Activated gamma-delta T cell treated with anti-CD3 and anti-CD28 coated beads, Interleukin-2, amount 50 U/mL, for 16 hours (primary cell): ENCODE measurements around the gene KHDRBS2.

Experiments used
- DNase-seq: peaks from one replicate; pipeline ENCODE4 v3.0.0-alpha.2; 2020; ENCODE audit warnings: low read depth

KHDRBS2 gene

DNA sequence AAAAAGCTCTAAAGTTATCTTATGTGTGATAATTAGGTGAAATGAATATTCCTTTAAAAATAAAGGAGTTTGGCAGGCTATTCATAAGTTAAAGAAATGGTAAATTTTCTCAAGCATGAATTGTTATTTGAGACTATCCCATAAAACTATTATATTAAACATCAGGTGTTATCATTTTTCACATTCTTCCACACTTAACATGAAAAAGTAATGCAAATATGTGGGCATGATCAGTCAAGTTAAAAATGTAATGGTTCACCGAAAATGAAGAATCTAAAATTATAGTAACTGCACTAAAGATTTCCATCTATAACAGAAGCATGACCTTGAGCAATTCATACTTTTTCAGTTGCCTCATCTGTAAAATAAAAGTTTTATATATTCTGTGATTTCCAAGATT, 110.8 kb downstream of the KHDRBS2 start:
- DNase-seq = no peak

DNA sequence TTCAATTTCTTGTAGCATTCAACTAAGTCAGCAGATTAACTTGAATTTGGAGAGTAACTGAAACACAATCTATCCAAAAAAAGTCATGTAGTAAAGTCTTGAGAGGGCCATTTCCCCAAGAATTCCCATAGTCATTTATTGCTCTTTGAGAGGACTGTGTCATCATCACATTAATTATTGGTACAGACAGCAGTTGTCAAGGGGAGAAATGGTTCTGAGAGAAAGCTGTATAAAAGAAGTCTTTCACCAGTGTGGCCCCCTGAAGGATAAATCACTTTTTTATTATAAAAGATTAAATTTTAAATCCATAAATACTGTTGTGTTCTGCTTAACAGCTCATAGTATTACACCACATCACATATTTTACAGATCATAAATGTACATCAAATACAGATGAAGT, 111.5 kb downstream of the KHDRBS2 start:
- no peak for DNase-seq

DNA sequence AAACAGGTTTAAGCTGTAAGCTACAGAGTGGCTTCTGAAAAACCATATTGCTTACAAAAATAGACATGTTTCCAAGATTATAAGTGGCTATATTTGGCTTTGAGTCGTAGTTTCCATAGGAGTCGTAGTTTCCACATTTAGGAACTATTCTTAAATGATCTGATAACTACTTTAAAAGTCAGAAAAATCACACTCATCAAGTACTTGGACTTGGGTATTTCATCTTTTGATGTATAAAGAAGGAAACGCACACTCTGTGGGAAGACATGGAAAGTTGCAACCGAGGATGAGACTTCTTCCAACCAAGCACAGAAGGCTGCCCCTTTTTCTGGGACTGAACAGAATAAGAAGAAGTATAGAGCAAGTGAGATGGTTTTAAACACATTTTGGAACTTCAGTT, 118.3 kb downstream of the KHDRBS2 start:
- DNase-seq = no peak

DNA sequence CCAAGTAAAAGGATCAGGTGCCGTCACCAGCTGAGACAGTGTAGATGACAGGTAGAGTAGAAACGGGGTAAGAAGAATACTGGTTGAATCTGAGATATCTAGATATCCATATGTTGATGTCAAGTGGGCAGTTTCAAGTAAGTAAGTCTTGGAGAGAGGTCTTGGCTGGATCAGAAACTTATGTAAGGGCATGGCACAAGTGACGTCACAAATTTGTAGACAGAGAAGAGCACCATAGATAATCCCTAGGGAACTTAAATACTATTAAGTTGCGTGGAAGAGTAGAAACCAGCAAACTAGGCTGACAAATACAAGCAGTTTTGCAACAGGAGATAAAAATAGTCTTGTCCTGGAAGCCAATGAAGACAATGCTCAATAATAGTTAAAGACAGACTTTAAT, 123.2 kb downstream of the KHDRBS2 start:
- DNase-seq = no peak

DNA sequence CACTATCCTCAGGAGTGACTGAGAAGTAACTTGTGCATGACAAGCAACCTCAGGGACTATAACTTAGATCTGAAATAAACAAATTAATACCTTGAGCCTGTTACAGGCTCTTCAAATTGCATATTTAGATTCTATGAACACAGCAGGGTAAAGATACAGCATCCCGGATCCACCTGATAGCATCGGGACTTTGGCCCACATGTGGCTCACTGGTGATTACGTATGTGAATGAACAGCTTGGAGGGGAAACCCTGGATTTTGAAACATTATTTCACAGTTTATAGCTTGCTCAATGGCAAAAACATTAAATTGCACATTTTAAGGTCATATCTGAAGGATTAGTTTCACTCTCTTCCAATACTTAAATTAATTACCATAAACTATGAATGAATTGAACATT, 133.2 kb downstream of the KHDRBS2 start:
- DNase-seq = no peak

DNA sequence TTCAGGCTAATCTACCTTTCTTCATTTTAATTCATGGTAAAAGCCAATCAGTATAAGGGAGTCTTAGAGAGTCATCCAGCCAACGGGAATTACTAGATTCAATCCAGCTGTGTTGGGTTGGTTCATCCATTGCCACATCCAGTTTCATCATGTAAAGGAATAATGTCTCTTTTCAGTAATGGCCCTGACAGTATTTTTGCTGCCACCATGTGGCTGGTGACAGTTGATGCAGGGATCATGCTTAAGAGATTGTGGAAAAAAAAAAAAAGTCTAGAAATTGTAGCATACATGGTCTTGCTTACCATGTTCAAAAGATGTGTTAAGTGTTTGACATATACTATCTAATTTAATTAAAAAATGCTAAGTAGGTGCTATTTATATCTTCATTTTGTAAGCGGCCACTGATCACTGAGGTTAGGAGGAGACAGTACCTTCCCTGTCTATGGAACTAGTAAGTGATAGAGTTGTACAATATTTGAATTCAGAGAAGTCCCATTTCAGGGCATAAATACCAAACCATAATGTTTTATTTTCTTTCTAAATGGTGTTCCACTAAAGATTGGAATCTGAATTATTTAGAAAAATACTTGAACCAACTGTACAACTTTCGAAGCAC, 135.9 kb downstream of the KHDRBS2 start:
- DNase-seq = no peak

DNA sequence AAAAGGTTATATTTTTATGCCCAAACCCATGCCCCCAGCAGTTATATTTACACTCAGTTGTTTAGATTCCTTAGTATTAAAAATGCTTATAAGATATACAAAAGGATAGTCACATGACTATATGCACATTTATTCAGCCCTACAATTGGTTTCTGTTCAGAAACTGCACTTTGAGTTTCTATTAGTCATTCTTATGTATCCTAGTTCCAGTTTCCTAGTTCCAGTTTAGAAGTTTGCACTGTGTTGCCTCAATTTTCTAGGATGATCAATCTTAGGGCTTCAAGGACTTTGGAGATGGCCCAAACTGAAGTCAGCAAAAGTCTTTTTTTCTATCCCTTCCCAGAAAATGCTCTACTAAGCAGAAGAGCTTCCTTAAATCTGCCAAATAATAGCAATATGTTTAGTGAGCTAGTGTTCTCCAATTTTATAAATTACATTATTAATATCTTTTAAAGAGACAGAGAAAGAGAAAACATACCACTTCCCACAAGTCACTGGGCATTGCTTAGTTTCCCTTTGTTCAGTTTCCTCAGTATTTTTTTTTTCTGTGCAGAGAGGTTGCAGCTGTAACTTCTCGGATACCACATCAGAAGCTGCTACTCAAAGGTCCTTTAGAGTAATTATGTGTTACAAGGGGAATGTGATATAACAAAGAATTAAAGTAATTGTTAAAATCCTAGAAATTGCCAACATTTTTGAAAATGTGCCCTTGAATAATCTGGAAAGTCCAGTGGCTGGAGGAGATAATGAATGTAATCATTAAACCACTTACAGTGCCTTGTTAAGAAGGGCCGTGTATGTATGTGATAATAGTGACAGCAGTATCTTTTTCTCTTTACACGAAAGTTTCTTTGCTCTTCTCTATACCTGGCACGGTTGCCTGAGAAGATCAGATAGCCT, 138.8 kb downstream of the KHDRBS2 start:
- no peak for DNase-seq

DNA sequence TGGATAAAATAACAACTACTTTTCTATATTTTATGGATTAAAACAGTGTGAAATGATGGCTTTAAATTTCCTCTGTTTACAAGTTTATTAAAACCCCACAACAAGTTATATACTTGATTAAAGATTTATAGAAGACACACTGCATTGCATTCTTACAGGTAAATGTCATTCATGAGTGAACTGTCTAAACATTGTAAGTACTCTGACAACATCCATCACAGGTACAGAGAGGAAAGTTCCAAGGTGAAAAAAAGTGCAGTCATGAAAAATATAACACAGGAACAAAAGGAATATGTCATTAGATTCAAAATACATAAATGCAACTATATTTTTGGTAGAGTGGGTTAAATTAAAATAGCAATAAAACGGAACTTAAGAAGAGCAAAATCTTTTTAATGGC, 156.9 kb downstream of the KHDRBS2 start:
- no peak for DNase-seq

DNA sequence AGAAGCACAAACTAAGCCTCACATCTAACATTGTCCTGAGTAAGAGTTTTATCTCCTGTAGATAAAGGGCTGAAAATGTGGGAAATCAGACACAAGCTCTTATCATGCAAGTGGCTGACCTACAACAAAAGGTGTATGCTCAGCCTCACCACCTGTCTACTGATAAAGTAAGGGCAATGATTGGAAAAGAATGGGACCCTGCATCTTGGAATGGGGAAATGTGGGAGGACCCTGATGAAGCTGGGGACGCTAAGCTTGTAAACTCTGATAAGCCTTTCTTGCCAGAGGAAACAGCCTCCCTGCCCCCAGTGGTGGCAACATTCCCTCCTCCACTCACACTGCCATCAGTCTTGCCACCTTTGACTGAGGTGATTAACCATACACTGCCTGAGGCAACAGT, 166.6 kb downstream of the KHDRBS2 start:
- no peak for DNase-seq

DNA sequence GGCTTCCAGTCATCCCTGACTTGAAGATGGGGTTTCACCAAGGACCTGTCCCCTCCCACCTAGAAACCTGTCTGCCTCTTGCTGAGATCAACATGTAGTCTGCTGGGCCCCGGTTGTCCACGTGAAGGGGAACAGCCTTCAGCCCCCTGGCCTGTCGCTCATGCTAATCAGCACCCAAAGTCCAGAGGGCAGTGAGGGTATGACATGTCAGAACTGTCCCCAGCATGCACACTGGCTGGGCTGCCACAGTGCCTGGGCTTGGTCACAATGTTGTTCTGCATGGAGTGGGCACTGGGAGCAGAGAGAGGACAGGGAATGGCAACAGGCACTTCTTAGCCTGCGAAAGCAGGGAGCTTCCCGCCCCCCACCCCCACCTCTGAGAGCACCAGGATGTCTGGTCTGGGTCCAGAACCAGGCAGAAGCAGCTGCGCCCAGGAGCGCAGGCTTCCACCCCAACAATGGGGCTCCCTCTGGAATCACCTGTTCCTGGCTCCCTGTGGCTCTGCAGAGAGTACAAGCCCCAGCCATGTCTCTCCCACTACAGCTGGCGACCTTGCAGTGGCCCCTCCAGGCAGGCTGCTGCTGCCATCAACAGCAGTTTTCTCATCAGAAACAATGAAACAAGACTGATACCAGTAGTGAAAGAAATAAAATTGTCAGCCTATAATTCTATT, 182.7 kb downstream of the KHDRBS2 start:
- no peak for DNase-seq

DNA sequence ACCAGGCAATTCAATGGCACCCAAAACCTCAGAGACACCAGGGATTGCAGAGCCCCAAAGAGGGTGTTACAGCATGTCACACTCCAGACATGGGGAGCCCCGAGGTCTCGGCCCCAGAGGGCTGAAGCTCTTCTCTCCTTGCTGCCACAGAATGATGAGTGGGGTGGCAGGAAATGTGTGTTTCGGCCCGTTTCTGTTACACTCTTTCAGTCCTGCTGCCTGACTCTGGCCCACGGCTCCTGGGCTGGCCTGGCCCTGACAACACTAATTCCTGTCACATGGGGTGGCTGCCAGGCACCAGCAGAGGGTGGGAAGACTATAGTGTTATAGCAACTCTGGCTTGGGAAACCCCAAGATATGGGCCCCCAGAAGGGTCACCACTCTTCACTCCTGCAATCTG, 183.6 kb downstream of the KHDRBS2 start:
- no peak for DNase-seq

DNA sequence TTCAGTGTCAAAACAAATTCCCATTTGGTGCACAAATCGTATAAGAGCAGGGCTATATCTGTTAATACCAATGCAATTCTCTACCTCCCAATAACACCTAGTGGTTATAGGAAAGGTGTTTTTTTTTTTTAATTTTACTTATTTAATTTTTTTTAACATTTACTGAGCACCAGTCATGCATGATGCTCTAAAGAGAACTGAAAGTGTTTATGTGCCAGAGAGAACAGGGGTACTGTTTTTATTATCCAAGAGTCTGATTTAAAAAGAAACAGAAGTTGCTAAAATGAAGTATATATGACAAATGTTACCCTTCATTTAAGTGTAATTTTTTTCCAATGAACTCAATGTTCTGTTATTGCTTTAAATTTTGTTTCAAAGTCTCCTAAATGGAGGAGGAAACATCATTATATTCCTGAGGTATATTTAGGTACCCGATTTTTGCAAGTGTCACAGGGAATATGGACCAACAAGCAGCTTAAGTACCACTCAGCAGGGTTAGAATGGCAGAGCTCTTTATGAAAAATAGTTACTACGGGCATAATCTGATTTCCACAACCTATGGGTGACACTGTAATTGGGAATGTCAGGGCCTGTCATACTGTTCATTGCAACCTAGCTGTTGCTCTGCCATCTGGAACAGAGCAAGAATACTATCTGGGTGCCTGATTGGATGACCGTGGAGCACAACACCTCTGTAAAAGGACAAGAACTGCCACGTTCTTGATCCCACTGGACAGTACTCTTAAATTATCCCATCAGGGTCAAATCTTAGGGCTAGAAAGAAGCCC, 195.4 kb downstream of the KHDRBS2 start:
- DNase-seq = no peak

DNA sequence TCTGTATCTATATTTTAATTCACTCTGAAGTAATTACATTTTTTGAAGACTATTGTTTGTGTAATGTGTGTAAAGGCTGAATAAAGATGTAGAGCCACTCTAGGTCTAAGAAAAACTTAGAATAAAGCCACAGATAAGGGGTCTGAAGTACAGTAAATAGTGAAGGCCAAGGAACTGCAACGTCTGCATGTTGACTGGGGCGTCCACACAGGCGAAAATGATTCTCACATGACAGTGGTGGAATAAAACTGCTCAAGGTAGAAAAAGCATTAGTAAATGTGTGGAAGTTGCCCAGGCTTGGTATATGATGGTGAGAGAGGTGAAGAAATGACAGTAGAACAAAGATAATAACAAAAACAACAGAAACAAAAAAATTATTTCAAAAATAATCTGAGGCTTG, 196.2 kb downstream of the KHDRBS2 start:
- DNase-seq = no peak

DNA sequence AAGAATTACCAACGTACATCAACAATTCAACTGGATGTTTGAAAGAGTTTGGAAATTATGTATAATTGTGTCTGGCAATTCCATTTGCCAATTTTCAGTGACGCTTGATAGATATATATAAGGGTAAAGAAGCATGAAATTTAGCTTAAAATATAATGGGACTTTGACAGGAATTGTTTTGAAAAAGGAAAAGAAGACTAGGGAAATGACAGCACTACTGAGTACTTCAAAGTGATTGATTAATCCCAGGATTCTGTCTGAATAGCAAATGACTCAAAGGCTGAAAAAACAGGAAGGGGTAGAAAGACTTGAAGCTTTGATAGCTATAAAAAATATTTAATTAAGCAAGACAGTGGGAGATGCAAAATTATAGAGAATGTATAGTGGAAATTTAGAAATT, 200.0 kb downstream of the KHDRBS2 start:
- no peak for DNase-seq

DNA sequence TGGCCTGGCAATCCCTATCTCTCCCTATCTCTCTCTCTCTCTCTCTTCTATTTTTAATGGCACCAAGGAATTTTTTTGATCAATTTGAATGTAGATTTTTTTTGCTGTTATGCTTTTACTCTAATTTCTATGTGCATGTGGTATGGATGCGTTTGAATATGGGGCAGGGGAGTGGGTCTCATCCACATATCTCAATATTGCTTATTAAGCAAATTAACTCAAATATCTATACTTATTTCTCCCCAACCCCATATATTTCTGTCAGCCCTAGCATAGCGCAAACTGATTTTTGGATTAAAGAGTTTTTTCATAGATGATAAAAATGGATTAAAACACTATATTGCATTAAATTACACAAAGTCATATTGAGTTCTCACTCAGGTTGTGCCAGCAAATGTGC, 210.2 kb downstream of the KHDRBS2 start:
- DNase-seq = no peak

DNA sequence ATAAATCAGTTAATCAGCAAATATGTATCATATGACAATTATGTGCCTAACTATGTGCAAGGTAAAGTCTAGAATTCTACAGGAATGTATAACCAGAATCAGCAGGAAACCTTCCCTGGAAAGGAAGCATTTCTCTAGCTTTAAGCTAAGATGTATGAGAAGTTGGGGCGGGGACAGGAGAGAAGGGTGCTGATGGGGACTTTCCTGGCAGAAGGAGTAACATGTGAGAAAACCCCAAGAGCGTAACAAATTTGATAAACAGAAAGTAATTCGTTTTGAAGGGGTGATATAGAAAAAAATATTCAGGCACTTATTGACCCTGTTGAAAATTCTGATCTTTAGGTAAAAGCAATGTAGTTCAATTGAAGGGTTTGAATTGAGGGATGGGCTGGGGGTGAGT, 226.1 kb downstream of the KHDRBS2 start:
- no peak for DNase-seq

DNA sequence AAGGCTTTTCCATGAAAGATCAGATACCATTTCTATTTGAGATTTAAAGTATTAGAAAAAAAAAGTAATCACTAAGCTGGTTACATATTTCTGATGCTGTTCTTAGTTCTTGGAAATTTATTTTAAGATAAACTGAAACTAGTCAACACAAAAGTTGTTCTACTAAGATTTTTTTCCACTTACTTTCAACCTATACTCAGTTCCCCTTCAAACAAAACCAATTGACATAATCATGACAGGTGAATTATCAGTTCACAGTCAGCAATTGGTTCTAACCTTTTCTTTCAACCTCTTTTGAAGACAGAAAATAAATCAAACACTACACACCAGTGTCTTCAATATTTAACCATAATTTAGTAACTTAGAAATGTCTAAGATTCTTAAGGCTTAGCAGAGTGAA, 228.7 kb downstream of the KHDRBS2 start:
- DNase-seq = no peak

DNA sequence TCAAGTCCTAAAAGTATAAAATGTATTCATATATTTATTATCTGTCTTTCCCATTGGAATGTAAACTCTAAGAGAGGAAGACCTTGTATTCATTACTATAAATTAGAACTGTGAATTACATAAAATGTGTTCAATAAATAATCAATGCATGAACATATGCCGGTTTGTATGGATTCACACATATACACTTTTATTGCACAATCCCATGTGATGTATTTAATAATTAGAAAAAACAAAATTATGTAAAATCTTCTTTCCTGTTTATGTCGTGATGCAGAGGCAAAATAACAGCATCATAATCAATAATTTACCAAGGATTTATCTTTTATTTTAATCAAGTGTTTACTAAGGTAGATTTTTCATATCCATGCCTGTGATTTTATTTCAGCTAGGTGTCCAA, 240.5 kb downstream of the KHDRBS2 start:
- no peak for DNase-seq

DNA sequence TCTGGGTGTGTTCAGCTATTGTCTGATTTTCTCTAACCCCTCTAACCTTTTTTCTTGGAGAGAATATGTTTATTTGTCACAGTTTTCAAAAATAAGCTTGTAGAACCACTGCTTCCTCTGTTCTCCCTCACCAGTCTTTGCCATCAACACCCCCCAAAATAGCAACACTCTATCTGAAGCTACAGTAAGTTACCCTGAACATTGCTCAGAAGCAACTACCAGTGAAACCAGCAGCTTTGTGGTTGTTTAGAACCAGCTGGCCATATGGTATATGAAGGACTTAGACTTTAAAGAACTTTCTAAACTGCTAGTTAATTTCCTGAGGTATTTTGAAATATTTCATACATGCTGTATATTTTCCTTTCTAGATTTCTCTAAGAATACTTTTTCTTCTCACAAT, 242.9 kb downstream of the KHDRBS2 start:
- no peak for DNase-seq

DNA sequence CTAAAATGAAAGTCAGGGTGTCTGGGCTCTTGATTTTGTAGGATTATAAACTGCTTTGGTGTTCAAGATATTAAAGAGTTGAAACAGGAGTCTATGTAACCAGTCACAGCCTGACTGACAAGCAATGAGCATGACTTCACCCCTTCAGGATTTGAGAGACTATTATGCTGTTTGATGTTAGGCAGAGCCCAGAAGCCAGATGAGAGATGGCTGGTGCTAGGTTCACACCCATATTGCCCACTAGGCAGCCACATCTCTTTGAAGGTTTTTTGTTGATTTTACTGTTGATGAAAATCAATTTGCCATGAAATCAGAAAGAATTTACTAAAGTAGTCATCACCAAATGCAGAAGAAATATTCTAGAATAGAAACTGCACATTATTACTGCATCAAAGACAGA, 243.6 kb downstream of the KHDRBS2 start:
- DNase-seq = no peak

DNA sequence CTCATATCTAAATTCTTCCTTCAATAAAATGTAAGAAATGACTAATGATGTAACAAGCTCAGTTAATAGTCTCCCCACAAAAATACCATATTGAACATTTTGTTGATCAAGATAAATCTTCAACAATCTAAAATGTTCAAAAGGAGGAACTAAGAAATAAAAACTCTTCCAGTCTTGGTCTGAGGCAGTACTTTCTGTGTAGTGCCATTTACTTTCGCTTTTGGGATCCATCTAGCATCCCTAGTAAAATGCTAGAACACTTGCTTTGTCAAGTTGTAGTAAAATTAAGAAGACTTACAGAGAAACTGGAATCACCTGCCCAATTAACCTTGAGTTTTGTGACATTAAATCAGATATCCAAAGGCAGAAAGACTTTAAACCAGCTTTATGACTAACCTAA, 246.4 kb downstream of the KHDRBS2 start:
- no peak for DNase-seq

DNA sequence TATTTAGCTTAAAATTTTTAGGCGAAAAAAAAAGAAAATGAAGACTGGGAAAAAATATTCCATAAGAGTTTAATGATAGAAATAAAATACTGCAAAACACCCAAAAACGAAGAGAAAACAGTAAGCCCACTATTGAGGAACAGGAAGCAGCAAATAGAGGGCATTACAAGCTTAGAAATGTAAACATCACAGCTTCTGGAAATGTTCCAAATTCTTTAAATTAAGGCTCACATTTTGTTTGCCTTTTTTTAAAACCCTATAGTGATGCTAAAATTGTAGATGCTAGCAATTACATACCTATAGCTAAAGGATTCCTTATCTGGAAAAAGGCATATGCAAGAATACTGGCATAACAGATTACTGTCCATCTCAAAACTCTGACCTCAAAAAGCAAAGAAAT, 248.6 kb downstream of the KHDRBS2 start:
- no peak for DNase-seq

DNA sequence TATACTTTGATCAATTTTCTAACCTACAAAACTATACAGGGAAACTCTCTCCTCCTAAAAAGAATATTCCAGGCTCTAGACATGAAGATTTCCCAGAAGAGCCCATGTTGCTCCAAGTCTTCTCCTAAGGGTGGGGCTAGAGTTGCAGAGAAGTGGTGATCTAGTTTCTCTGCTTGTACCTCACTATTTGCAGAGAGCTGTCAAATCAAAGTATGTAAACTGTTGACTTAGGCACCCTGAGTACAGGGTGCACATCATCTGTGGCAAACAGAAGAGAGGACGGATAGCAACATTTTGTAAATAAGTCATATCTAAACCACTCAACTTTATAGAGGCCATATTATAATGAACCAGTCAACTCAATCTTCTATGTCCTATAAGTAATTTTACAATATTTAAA, 250.1 kb downstream of the KHDRBS2 start:
- no peak for DNase-seq
